Measurements from ENCODE around the gene FAU.
A peak's percentile ranks its signal among the peaks of the same experiment; 100 is the strongest.

The FAU gene

GRCh38 chr11:65135633-65136145 is 13.8 kb upstream of the FAU start:
- no peak for DNase-seq (ENCODE audit: low read depth)

GRCh38 chr11:65134952-65135632 is 13.2 kb upstream of the FAU start:
- DNase-seq (ENCODE audit: low read depth) = no peak

- peak; percentile 72 for DNase-seq (ENCODE audit: low read depth)
These were observed 12.5 kb upstream of the FAU start, which contains the start of gene SYVN1 for GRCh38 chr11:65134240-65134951. Gene SYVN1 (minus strand): TSS chr11:65134519. CDS start chr11:65133601, 918 bp downstream.

GRCh38 chr11:65133724-65134123 is 11.8 kb upstream of the FAU start:
- DNase-seq (ENCODE audit: low read depth) = no peak

GRCh38 chr11:65132988-65133700 is 11.2 kb upstream of the FAU start:
- DNase-seq (ENCODE audit: low read depth) = no peak

GRCh38 chr11:65132238-65132987 is 10.5 kb upstream of the FAU start:
- no peak for DNase-seq (ENCODE audit: low read depth)

- no peak for DNase-seq (ENCODE audit: low read depth)
These were observed 9.9 kb upstream of the FAU start for GRCh38 chr11:65131895-65132237.

- no peak for DNase-seq (ENCODE audit: low read depth)
These were observed 9.5 kb upstream of the FAU start for GRCh38 chr11:65131417-65131776.

- DNase-seq (ENCODE audit: low read depth) = no peak
These were observed 8.9 kb upstream of the FAU start for GRCh38 chr11:65130631-65131416.

- no peak for DNase-seq (ENCODE audit: low read depth)
These were observed 7.9 kb upstream of the FAU start for GRCh38 chr11:65129649-65130441.

- DNase-seq (ENCODE audit: low read depth) = no peak
These were observed 6.5 kb upstream of the FAU start for GRCh38 chr11:65128182-65129145.

GRCh38 chr11:65127473-65128181 is 5.7 kb upstream of the FAU start:
- no peak for DNase-seq (ENCODE audit: low read depth)

- DNase-seq (ENCODE audit: low read depth) = no peak
These were observed 4.8 kb upstream of the FAU start for GRCh38 chr11:65126624-65127274.

GRCh38 chr11:65125197-65126056 is 3.5 kb upstream of the FAU start:
- DNase-seq (ENCODE audit: low read depth) = no peak

- DNase-seq (ENCODE audit: low read depth) = no peak
These were observed 2.7 kb upstream of the FAU start for GRCh38 chr11:65124480-65125196.

- no peak for DNase-seq (ENCODE audit: low read depth)
These were observed 478 bp downstream of the FAU start for GRCh38 chr11:65121447-65121864.

GRCh38 chr11:65120831-65121230 is 1.1 kb downstream of the FAU start:
- DNase-seq (ENCODE audit: low read depth) = no peak
